Neural cell (in vitro differentiated cells): ENCODE measurements around the gene TRIM59. TPM values are rescaled to one million over a fixed set of nuclear protein-coding genes. Genes with fewer than 3 reads are reported as not detected.
A peak's percentile ranks its signal among the peaks of the same experiment; 100 is the strongest.

ENCODE experiments used
- H2AFZ ChIP-seq: fragments of 200-600, 300-800 bp; sonication (generic), shearing (Covaris generic); 2 replicates; pipeline ENCODE4 v1.6.0; 2014; ENCODE audit warnings: low read depth, mild to moderate bottlenecking, antibody characterized with exemption, low read length, moderate library complexity
- H3F3A ChIP-seq: fragments of 200-600 bp; shearing (Covaris generic); 2 replicates; pipeline ENCODE4 v1.6.1; 2016; ENCODE audit warnings: mild to moderate bottlenecking, moderate library complexity, mixed read lengths, antibody characterized with exemption, low read length; ENCODE audit not compliant: insufficient read depth, poor library complexity, severe bottlenecking
- H3K27ac ChIP-seq: fragments of 200-600, 300-800 bp; sonication (generic), shearing (Covaris generic); 2 replicates; pipeline ENCODE4 v1.5.1; 2014; ENCODE audit warnings: mild to moderate bottlenecking, low read length, moderate library complexity
- H3K27me3 ChIP-seq: fragments of 300-800, 200-600 bp; sonication (generic), shearing (Covaris generic); 2 replicates; pipeline ENCODE4 v1.6.0; 2014; ENCODE audit warnings: mild to moderate bottlenecking, low read depth, low read length, moderate library complexity; ENCODE audit not compliant: insufficient read depth
- H3K36me3 ChIP-seq: fragments of 300-800, 200-600 bp; sonication (generic), shearing (Covaris generic); 2 replicates; pipeline ENCODE4 v1.5.1; 2014; ENCODE audit warnings: mild to moderate bottlenecking, antibody characterized with exemption, low read length, moderate library complexity; ENCODE audit not compliant: insufficient read depth
- H3K4me2 ChIP-seq: fragments of 300-800, 200-600 bp; sonication (generic), shearing (Covaris generic); 2 replicates; pipeline ENCODE4 v1.6.0; 2014; ENCODE audit warnings: mild to moderate bottlenecking, low read length
- H3K4me3 ChIP-seq: fragments of 300-800, 200-600 bp; sonication (generic), shearing (Covaris generic); 2 replicates; pipeline ENCODE4 v1.5.1; 2014; ENCODE audit warnings: mild to moderate bottlenecking, low read length, moderate library complexity
- H3K79me2 ChIP-seq: fragments of 200-600 bp; shearing (Covaris generic); replicated peaks from 2 replicates; pipeline ENCODE4 v1.6.0; 2014; ENCODE audit warnings: mild to moderate bottlenecking, low read length, moderate library complexity; ENCODE audit not compliant: insufficient read depth
- H3K9ac ChIP-seq: fragments of 300-800, 200-600 bp; sonication (generic), shearing (Covaris generic); 2 replicates; pipeline ENCODE4 v1.6.1; 2016; ENCODE audit warnings: mild to moderate bottlenecking, low read length, mixed read lengths
- H3K9me2 ChIP-seq: fragments of 200-600 bp; shearing (Covaris generic); 2 replicates; pipeline ENCODE4 v1.6.1; 2016; ENCODE audit warnings: mild to moderate bottlenecking, low read length, mixed read lengths; ENCODE audit not compliant: insufficient read depth
- H3K9me3 ChIP-seq: fragments of 200-600, 300-800 bp; sonication (generic), shearing (Covaris generic); 2 replicates; pipeline ENCODE4 v1.6.1; 2016; ENCODE audit warnings: mild to moderate bottlenecking, mixed run types, low read length, moderate library complexity, mixed read lengths
- H4K20me1 ChIP-seq: fragments of 200-600 bp; shearing (Covaris generic); 2 replicates; pipeline ENCODE4 v1.6.1; 2016; ENCODE audit warnings: mild to moderate bottlenecking, mixed run types; ENCODE audit not compliant: insufficient read depth
- CTCF ChIP-seq: fragments of 450-650 bp; IDR thresholded peaks from 2 replicates; pipeline ENCODE4 v1.5.1; 2014; ENCODE audit warnings: antibody characterized with exemption, mild to moderate bottlenecking, moderate library complexity; ENCODE audit not compliant: poor library complexity, severe bottlenecking
- EP300 ChIP-seq: fragments of 450-650 bp; conservative IDR thresholded peaks from 2 replicates; pipeline ENCODE4 v1.6.1; 2014; ENCODE audit warnings: antibody characterized with exemption, mild to moderate bottlenecking, moderate library complexity; ENCODE audit not compliant: poor library complexity, severe bottlenecking
- EZH2 ChIP-seq: fragments of 200-600, 300-800 bp; shearing (Covaris generic), sonication (generic); IDR thresholded peaks from 2 replicates; pipeline ENCODE4 v1.6.1; 2014; ENCODE audit warnings: antibody characterized with exemption, low read length, borderline replicate concordance, mild to moderate bottlenecking; ENCODE audit not compliant: insufficient read depth, poor library complexity, severe bottlenecking
- MXI1 ChIP-seq: fragments of 450-650 bp; conservative IDR thresholded peaks from 2 replicates; pipeline ENCODE4 v1.6.1; 2014; ENCODE audit warnings: antibody characterized with exemption, mild to moderate bottlenecking; ENCODE audit not compliant: poor library complexity, severe bottlenecking
- POLR2AphosphoS5 ChIP-seq: IDR thresholded peaks from 2 replicates; pipeline ENCODE4 v1.6.1; 2012
- RAD21 ChIP-seq: fragments of 450-650 bp; conservative IDR thresholded peaks from 2 replicates; pipeline ENCODE4 v1.6.1; 2014; ENCODE audit warnings: antibody characterized with exemption, mild to moderate bottlenecking, moderate library complexity
- REST ChIP-seq: IDR thresholded peaks from 2 replicates; pipeline ENCODE4 v1.6.1; 2012; ENCODE audit warnings: borderline replicate concordance
- SMC3 ChIP-seq: fragments of 450-650 bp; conservative IDR thresholded peaks from 2 replicates; pipeline ENCODE4 v1.6.1; 2014; ENCODE audit warnings: antibody characterized with exemption, mild to moderate bottlenecking, moderate library complexity; ENCODE audit not compliant: poor library complexity
- TAF1 ChIP-seq: IDR thresholded peaks from 2 replicates; pipeline ENCODE4 v1.6.1; 2012; ENCODE audit warnings: low read depth
- polyA plus RNA-seq: library from polyadenylated mRNA; depleted of rRNA; stranded (reverse); fragments of >200 nt; gene quantifications from 2 replicates; pipeline ENCODE4 v1.2.3, GENCODE V29; 2014

TRIM59 gene
- polyA plus RNA-seq, 1 donor from 2014 or later, result 0.53 TPM

GRCh38 chr3:160464971-160465370, 15.4 kb upstream of the TRIM59 start:
- Histone ChIP-seq H3F3A (no peaks in the 10 kb centered on the region), H3K27ac (peak overlapping the region; percentile 59)
- TF ChIP-seq EP300, result peak; percentile 37
- no peak for TF ChIP-seq REST

GRCh38 chr3:160464321-160464720, 14.7 kb upstream of the TRIM59 start:
- H3K9me3 ChIP-seq, result no peaks in the 10 kb centered on the region
- no peaks in the 10 kb centered on the region for H3K9me2 ChIP-seq
- H3K4me3 ChIP-seq, result peak overlapping the region; percentile 14
- TF ChIP-seq TAF1 (no peak), REST (no peak), POLR2AphosphoS5 (no peak), MXI1 (no peak), RAD21 (no peak), EP300 (no peak), SMC3 (no peak), EZH2 (no peak), CTCF (no peak)
- no peaks in the 10 kb centered on the region for H3K79me2 ChIP-seq
- H3F3A ChIP-seq, result no peaks in the 10 kb centered on the region
- H3K36me3 ChIP-seq, result no peaks in the 10 kb centered on the region
- H4K20me1 ChIP-seq, result no peaks in the 10 kb centered on the region
- H3K27ac ChIP-seq, result peak overlapping the region; percentile 59
- H3K4me2 ChIP-seq, result no peak overlapping the region
- H3K9ac ChIP-seq, result no peak overlapping the region
- no peak overlapping the region for H2AFZ ChIP-seq
- H3K27me3 ChIP-seq, result no peaks in the 10 kb centered on the region

More at GRCh38 chr3:160464971-160465370, 15.4 kb upstream of the TRIM59 start:
- no peaks in the 10 kb centered on the region for H4K20me1 ChIP-seq
- no peak overlapping the region for H3K9ac ChIP-seq
- H3K79me2 ChIP-seq, result no peaks in the 10 kb centered on the region
- H3K9me3 ChIP-seq, result no peaks in the 10 kb centered on the region
- H3K36me3 ChIP-seq, result no peaks in the 10 kb centered on the region
- no peaks in the 10 kb centered on the region for H3K9me2 ChIP-seq
- H3K4me3 ChIP-seq, result peak overlapping the region; percentile 14
- H2AFZ ChIP-seq, result no peak overlapping the region
- no peaks in the 10 kb centered on the region for H3K27me3 ChIP-seq
- no peak overlapping the region for H3K4me2 ChIP-seq
